ENCODE results near the gene GPC6. TPM values are rescaled to one million over a fixed set of nuclear protein-coding genes. Genes with fewer than 3 reads are reported as not detected.

The GPC6 gene
- total and polyA plus RNA-seq, 2 donors (not counting 3 experiments of a cell fraction or from before 2014, with no cell fraction given): 0.01 TPM; not detected in 1

DNA sequence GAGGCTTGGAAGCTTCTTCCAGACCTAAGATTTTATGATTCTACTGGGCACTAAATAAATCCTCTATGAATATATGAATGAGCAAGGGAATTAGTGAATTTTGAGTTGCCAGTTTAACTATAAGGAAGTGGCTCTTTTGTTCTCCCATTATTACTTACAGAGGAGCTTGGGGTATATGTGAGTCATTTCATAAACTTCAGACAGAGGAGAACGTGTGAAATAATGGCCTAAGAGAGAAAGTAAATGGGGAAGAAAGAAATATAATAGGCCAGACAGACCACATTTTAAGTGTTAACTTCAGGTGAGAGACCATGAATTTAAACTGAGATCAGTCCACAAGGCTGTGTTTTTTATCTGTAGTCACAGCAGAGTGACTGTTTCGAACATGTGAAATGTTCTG lies 570.9 kb downstream of the GPC6 start:
- Histone ChIP-seq H2AFZ (ENCODE audit: low read depth, low read length) (no peak overlapping the region), H3K79me2 (ENCODE audit: control insufficient read depth, insufficient read depth, low read length) (no peaks in the 10 kb centered on the region), H3K27ac (ENCODE audit: insufficient read depth, low read depth, low read length) (no peak overlapping the region), H3K4me3 (replicated peaks in 1 of 3; ENCODE audit: insufficient read depth in 1 of 3, low read depth in 1 of 3, low read length in 3 of 3) (no peak overlapping the region), H3K27me3 (ENCODE audit: control insufficient read depth in 2 of 2, insufficient read depth in 2 of 2, low read length in 2 of 2) (no peaks in the 10 kb centered on the region), H3K36me3 (ENCODE audit: control insufficient read depth in 2 of 2, extremely low read depth in 1 of 2, insufficient read depth in 2 of 2, low read length in 2 of 2) (no peaks in the 10 kb centered on the region), H3K4me2 (ENCODE audit: insufficient read depth, low read length) (no peak overlapping the region), H4K20me1 (replicated peaks; ENCODE audit: control insufficient read depth, extremely low read depth, insufficient read depth, low read length) (no peaks in the 10 kb centered on the region), H3K9me1 (replicated peaks; ENCODE audit: control insufficient read depth, extremely low read depth, insufficient read depth, low read length) (no peaks in the 10 kb centered on the region), H3K4me1 (ENCODE audit: control insufficient read depth, extremely low read depth, insufficient read depth, low read length) (no peaks in the 10 kb centered on the region), H3K9me3 (replicated peaks; ENCODE audit: control insufficient read depth, insufficient read depth, low read length) (peaks cover 2% of the 10 kb centered on the region), H3K9ac (replicated peaks; ENCODE audit: extremely low read depth, insufficient read depth, low read length) (no peak overlapping the region)
- CTCF ChIA-PET: interaction anchor here (1.4 kb wide), 1 partner anchor 13 kb away, joined by 3 read pairs; no protein-coding TSS in a partner anchor
- POLR2A ChIA-PET: no interaction called here
- no peak for TF ChIP-seq POLR2AphosphoS5 (IDR thresholded peaks at IDR 0.05; ENCODE audit: insufficient read depth, low read depth, low read length)
- TF ChIP-seq FOS (IDR thresholded peaks at IDR 0.05; ENCODE audit: borderline replicate concordance, insufficient read depth, low read length): no peak
- no peak for TF ChIP-seq MYC (IDR thresholded peaks at IDR 0.05; ENCODE audit: low read depth, low read length)
- no peak for TF ChIP-seq JUN (IDR thresholded peaks at IDR 0.05; ENCODE audit: borderline replicate concordance, insufficient read depth, insufficient read length, low read depth)
- TF ChIP-seq CTCF (IDR thresholded peaks at IDR 0.05; ENCODE audit: extremely low read depth in 1 of 2, insufficient read depth in 1 of 2, low read depth in 1 of 2, low read length in 2 of 2): no peak
- no peak for TF ChIP-seq POLR2A (IDR thresholded peaks at IDR 0.05; ENCODE audit: low read depth, low read length)
- TF ChIP-seq GATA2 (IDR thresholded peaks at IDR 0.05; ENCODE audit: insufficient read depth, insufficient read length, low read depth, low read length): no peak
- TF ChIP-seq EZH2 (IDR thresholded peaks at IDR 0.05; ENCODE audit: borderline replicate concordance, low read depth, low read length, severe bottlenecking): no peak
- TF ChIP-seq, protein P1, sequence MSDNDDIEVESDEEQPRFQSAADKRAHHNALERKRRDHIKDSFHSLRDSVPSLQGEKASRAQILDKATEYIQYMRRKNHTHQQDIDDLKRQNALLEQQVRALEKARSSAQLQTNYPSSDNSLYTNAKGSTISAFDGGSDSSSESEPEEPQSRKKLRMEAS (IDR thresholded peaks at IDR 0.05; ENCODE audit: insufficient read depth, insufficient read length): no peak
- intact Hi-C loops (cut with micrococcal nuclease) (no loop called here), dilution Hi-C loops (cut with MboI; ENCODE audit: extremely low pct_ligation_motif_present, low sequenced_read_pairs) (no loop called here)
- FAIRE-seq: no peak
- no peak for DNase-seq (ENCODE audit: low read depth, low spot score)
- no TSS peak for BruUV-seq (replicated peaks)

Measured in endothelial cell of umbilical vein (primary cell).